ENCODE results near the gene C1QTNF8. TPM values are rescaled to one million over a fixed set of nuclear protein-coding genes. Genes with fewer than 3 reads are reported as not detected.
"Not testable (repeated sequence)": the region's sequence is repeated elsewhere in the genome, so short reads cannot be mapped to it uniquely, and the experiment has no call there.

C1QTNF8 gene
- polyA plus RNA-seq, 1 donor from 2014 or later = not detected

DNA sequence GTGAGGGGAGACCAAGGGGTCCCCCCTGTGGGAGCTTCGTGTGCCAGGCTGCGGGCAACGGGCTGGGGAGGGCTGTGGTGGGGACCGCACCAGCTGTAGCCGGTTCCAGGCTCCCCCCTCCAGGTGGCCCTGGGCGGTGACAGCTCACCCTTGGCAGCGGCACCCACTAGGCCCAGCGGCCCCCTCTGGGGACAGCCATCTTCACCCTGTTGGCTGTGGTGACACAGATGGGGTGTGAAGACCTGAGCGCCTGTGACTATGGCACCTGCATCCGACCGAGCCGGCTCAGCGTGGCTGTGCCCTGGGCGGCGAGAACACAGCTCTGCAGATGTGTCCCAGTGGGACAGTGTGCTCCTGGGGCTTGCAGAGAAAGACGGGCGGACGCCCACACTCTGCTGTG, 1.1 kb upstream of the C1QTNF8 start:
- Mint-ChIP-seq H3K36me3 (no peaks in the 10 kb centered on the region), H3K27ac (no peak overlapping the region), H3K4me1 (no peaks in the 10 kb centered on the region), H3K27me3 (peaks cover 7% of the 10 kb centered on the region), H3K9me3 (peaks cover 0 to 2% (median 0%) of the 10 kb centered on the region in 3 donors), H3K4me3 (no peak overlapping the region)

DNA sequence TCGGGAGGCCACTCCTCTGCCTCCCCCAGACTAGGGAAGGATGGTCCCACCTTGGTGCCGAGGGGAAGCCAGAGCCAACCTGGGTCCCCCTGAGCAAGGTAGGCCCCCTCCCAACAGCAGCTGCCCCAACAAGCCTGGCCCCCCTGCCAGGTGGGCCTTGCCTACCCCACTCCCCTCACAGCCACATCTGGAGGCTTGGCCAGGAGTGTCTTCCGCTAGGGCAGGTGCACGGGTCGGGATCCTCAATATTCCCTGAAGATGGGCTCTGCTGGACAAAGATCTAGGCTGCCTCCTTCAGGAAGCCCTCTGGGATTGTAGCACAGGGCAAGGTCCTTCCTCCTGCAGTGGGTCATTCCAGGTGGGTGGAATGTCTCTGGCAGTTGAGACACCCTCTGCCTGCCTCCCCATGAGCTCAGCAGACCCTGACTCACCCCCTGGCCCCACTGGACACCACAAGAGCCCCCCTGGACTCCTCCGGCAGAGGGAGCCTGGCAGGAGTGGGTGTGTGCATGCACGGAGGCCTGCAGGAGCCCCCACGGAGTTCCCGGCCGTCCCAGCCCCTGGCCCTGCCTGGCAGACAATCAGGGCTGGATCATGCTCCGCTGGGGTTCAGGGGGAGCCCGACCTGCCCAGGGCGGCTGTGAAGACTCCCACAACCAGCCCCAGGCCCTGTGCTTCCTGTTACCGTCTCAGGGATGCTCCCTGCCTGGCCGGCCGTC, 435 bp downstream of the C1QTNF8 start:
- H3K4me3 Mint-ChIP-seq = no peak overlapping the region
- H3K36me3 Mint-ChIP-seq = no peaks in the 10 kb centered on the region
- no peak overlapping the region for H3K27ac Mint-ChIP-seq
- H3K4me1 Mint-ChIP-seq = no peaks in the 10 kb centered on the region
- peaks cover 0 to 2% (median 0%) of the 10 kb centered on the region in 3 donors for H3K9me3 Mint-ChIP-seq
- H3K27me3 Mint-ChIP-seq = peaks cover 3% of the 10 kb centered on the region

DNA sequence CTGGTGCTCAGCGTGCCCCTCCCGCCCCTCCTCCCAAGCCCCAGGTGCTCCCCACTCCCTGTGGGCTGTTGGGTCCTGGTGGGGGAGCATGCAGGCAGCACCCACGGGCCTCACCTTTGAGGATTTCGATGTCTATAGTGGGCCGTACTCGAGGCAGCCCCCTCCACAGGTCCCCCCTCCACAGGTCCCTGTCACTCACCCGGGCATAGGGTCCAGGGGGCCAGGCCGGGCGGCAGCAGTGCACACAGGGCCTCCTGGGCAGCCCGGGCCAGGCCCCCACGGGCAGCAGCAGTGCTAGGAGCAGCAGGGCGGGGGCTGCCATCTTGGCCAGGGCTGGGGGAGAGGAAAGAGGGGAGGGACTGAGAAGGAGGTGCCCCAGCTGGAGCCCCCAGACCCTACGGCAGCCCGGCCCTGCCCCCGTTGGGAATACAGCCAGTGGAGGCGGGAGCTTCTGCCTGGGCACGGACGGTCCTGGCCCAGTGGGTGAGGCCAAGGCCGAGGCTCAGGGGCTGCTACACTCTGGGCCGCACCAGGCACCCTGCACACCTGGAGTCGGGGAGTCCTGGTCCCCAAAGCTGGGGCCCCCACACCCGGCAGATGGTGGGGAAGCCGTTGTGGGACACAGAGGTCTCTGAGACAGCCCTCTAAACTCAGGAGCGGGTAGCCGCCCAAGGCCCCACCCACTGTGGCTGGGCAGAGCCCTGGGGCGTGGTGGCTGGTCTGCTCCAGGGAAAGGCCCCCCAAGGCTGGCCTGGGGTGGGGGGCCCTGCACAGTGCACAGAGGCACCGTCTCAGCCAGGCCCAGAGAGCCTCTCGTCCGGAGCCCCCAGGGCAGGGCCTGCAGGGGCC, 1.2 kb downstream of the C1QTNF8 start:
- Mint-ChIP-seq H3K36me3 (no peaks in the 10 kb centered on the region), H3K4me3 (no peak overlapping the region), H3K4me1 (no peaks in the 10 kb centered on the region), H3K9me3 (peaks cover 0 to 2% (median 0%) of the 10 kb centered on the region in 3 donors), H3K27ac (no peak overlapping the region), H3K27me3 (peaks cover 3% of the 10 kb centered on the region)

GRCh38 chr16:1094124-1094479, 1.9 kb downstream of the C1QTNF8 start:
- Mint-ChIP-seq H3K27me3 (peaks cover 2% of the 10 kb centered on the region), H3K4me3 (peak overlapping the region in 1 of 4 donors; percentile 32), H3K4me1 (no peaks in the 10 kb centered on the region), H3K27ac (no peak overlapping the region), H3K36me3 (no peaks in the 10 kb centered on the region), H3K9me3 (peaks cover 0 to 2% (median 0%) of the 10 kb centered on the region in 3 donors)

DNA sequence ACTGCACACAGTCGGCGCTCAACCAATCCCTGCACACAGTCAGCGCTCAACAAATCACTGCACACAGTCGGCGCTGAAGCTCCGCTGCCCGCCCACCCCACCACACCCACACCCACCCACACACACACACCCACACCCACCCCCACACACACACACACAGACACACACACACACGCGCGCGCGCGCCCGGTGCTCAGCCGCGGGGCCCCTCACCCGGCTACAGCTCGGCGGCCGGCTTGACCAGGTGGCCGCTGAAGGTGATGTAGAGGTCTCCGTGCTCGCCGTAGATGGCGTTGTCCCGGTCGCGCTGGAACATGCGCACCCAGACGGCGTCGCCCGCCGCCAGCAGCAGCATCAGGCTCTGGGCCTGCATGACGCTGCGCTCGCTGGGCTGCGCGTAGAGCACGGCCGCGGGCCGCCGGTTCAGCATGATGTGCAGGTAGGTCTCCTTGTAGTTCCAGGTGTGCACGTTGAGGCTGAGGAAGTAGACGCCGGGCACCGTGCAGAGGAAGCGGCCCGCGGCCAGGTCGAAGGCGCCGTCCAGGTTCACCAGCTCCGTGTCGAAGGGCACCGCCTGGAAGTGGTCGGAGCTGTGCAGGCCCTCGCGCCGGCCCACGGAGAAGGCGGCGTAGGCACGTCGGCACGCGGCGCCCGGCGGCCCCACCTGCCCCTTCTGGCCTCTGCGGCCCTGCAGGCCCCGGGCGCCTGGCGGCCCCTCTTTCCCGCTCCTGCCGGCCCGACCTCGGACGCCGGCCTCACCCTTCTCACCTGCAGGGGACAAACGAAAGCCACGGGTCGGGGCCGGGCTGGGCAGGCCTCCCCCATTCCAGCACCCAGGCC, 2.5 kb downstream of the C1QTNF8 start:
- Mint-ChIP-seq H3K27ac (no peak overlapping the region), H3K36me3 (no peaks in the 10 kb centered on the region), H3K4me3 (peak overlapping the region in 1 of 4 donors; percentile 32), H3K27me3 (peaks cover 3% of the 10 kb centered on the region), H3K9me3 (peaks cover 0 to 2% (median 0%) of the 10 kb centered on the region in 3 donors), H3K4me1 (no peaks in the 10 kb centered on the region)

DNA sequence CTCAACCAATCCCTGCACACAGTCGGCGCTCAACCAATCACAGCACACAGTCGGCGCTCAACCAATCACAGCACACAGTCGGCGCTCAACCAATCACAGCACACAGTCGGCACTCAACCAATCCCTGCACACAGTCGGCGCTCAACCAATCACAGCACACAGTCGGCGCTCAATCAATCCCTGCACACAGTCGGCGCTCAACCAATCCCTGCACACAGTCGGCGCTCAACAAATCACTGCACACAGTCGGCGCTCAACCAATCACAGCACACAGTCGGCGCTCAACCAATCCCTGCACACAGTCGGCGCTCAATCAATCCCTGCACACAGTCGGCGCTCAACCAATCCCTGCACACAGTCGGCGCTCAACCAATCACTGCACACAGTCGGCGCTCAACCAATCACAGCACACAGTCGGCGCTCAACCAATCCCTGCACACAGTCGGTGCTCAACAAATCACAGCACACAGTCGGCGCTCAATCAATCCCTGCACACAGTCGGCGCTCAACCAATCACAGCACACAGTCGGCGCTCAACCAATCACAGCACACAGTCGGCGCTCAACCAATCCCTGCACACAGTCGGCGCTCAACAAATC, 3.3 kb downstream of the C1QTNF8 start:
- not testable (repeated sequence) for H3K4me3 Mint-ChIP-seq, H3K4me1 Mint-ChIP-seq, H3K9me3 Mint-ChIP-seq, H3K36me3 Mint-ChIP-seq, H3K27me3 Mint-ChIP-seq, H3K27ac Mint-ChIP-seq

DNA sequence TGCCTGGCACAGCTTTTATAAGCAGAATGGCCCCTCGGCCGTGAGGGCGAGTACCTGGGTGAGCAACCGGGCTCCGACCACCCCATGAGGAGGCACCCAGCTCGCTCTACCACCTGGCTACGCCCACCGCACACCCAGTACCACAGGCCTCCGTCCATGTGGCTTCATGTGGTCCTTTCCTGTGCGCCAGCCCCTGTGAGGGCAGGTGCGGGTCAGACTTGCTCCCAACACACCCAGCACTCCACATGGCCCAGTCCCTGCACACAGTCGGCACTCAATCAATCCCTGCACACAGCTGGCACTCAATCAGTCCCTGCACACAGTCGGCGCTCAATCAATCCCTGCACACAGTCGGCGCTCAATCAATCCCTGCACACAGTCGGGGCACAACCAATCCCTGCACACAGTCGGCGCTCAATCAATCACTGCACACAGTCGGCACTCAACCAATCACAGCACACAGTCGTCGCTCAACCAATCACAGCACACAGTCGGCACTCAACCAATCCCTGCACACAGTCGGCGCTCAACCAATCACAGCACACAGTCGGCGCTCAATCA, 4.0 kb downstream of the C1QTNF8 start:
- Mint-ChIP-seq H3K36me3 (no peaks in the 10 kb centered on the region), H3K4me3 (no peak overlapping the region), H3K27ac (no peak overlapping the region), H3K9me3 (peaks cover 0 to 2% (median 0%) of the 10 kb centered on the region in 3 donors), H3K27me3 (peaks cover 3% of the 10 kb centered on the region), H3K4me1 (no peaks in the 10 kb centered on the region)

DNA sequence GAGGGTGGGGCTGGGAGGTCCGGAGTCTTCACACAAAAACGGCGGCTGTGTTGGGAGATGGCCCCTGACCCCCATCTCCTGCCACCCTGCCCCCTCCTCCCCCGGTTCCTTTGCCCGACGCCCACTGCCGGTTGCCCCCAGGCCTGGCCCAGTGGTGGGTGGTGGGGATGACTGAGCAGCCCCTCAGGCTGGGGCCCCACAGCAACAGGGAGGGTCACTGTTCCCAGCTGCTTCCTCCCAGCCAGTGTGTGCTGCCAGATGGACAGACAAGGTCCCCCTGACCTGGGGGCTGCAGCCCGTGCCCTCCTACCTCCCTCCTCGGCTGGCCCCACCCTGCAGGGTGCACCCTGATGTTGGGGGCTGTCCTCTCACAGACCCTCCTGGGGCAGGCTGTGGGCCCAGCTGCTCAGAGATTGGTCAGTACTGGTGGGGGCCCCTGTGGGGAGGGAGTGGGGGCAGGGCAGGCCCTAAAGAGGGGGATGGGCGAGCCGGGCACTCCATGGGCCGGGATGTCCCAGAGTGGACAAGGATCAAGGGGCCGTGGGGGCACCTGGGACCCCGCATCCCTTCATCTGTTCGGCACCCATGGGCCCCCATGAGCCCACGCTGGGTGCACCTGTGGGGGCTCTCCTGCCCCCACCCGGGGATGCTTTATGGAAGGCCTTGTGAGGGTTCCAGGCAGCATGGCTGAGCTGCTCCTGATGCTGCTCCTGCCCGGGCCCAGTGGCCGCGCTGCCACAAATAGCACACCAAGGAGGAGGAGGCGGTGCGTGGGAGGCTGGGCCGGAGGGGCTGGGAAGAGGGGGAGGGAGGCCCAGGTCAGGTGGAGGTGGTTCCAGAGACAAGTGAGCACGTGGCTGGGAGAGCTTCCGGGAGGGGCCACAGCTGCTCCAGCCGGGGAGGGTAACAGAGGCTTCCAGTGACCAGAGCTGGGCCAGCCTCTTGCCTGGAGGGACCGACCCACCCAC, 5.1 kb downstream of the C1QTNF8 start:
- Mint-ChIP-seq H3K27me3 (peaks cover 7% of the 10 kb centered on the region), H3K36me3 (no peaks in the 10 kb centered on the region), H3K9me3 (peaks cover 0 to 3% (median 0%) of the 10 kb centered on the region in 3 donors), H3K4me3 (no peak overlapping the region), H3K4me1 (no peaks in the 10 kb centered on the region), H3K27ac (no peak overlapping the region)

DNA sequence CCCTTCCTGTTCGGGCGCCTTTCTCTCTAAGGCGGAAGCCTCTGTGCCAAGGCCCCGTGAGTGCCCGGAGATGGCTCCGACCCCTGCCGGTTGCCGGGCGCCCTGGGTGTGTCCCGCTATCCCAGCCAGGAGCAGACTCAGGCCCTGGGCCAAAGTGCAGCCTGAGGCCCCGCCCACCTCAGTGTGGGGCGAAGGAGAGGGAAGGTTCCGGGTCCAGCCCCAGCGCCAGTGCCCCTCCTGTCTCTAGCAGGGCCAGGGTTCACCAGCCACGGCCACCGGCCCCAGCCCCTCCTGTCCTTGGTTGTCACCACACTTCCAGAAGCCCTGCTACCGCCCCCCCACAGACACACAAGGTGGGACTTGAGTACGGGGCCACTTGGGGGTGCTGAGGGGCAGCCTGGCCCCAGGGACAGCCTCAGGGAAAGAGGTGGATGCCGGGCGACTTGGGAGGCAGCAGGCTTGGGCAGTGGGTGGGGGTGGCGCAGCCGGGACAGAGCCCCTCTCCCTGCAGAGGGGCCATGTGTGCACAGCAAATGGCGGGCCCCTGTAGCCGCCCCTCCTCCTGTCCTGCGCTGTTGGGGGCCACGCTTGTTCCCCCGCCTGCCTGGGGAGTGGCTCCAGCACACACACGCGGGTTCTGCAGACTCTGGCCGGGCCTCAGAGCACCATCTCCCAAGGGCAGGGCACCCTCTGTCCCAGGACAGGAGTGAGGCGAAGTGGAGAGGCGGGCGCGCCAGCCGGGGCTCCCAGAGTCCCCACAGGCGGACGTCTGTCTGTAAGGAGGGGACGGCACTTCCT, 6.0 kb downstream of the C1QTNF8 start:
- no peak overlapping the region for H3K4me3 Mint-ChIP-seq
- H3K27ac Mint-ChIP-seq = no peak overlapping the region
- H3K4me1 Mint-ChIP-seq = no peaks in the 10 kb centered on the region

DNA sequence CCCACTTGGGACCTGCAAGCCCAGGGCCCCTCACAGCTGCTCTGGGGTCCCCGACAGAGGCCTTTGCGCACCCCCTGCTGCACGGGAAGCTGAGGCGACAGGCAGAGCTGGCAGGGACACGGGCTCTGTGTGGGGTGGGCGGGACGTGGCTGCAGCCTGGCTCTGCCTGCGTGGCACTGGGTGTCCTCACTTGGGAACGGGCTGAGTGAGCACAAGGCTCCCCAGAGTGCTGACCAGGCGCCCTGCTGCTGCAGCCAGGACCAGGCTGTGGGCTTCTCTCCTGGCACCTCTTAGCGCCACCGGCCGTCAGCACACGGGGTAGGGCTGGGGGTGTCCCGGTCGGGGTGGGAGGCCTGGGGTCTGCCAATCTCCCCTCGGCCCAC, 6.6 kb downstream of the C1QTNF8 start:
- H3K4me3 Mint-ChIP-seq = no peak overlapping the region
- H3K4me1 Mint-ChIP-seq = no peaks in the 10 kb centered on the region
- peaks cover 10% of the 10 kb centered on the region for H3K27me3 Mint-ChIP-seq
- H3K9me3 Mint-ChIP-seq = peaks cover 7 to 8% (median 8%) of the 10 kb centered on the region in 3 donors
- no peak overlapping the region for H3K27ac Mint-ChIP-seq
- no peaks in the 10 kb centered on the region for H3K36me3 Mint-ChIP-seq

More for the DNA sequence above, 6.0 kb downstream of the C1QTNF8 start:
- peaks cover 6 to 7% (median 7%) of the 10 kb centered on the region in 3 donors for H3K9me3 Mint-ChIP-seq
- H3K36me3 Mint-ChIP-seq = no peaks in the 10 kb centered on the region
- H3K27me3 Mint-ChIP-seq = peaks cover 9% of the 10 kb centered on the region

DNA sequence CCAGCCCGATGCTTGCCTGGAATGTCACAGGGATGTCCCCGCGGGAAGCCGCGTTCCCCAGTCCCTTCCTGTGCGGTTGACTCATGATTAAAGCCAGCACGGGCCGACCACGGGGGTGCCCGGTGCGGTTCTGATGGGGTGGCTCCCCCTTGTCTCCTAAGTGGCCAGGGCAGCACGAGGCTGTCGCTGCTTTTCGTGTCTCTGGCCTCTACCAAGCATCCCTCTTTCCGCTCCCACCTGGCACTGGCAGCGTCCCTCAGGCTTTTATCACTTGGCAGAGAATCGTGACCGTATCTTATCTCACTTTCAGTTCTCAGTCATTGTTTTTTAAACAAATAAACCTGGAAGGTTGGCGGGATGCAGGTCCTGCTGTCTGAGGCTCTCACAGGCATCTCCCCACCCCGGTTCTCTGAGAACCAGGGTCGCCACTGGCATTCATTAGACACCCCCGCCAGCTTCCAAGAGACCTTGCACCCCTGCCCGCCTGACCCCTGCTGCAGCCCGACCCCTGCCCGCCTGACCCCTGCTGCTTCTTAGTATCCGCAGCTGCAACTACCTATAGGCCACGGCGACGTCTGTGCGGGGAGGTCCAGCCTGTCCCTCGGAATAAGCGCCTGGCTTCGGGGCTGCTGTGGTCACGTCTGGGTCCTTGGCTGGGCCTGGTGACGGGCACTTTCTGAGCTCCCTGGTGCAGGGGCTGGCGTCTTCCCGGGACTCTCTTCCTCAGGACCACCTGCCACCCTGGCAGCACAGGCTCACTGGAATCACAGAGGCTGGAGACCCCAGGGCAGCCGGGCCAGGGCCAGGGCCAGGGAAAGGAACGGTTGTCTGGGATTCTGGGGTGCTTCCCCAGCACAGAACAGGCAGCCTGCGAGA, 7.5 kb downstream of the C1QTNF8 start:
- Mint-ChIP-seq H3K9me3 (peaks cover 7 to 8% (median 8%) of the 10 kb centered on the region in 3 donors), H3K4me1 (no peaks in the 10 kb centered on the region), H3K27ac (no peak overlapping the region), H3K27me3 (peaks cover 10% of the 10 kb centered on the region), H3K36me3 (no peaks in the 10 kb centered on the region), H3K4me3 (peak overlapping the region in 1 of 4 donors; percentile 49)

DNA sequence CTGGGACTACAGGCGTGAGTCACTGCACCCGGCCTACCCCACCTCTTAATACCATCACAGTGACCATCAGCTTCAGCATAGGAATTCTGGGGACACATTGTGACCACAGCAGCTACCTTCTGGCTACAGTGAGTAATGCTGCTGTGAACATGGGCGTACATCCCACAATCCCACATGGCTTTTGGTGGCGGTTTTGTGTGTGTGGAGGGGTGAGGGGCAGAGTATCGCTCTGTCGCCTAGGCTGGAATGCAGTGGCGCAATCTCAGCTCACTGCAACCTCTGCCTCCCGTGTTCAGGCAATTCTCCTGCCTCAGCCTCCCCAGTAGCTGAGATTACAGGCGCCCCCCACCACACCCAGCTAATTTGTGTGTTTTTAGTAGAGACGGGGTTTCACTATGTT, 9.6 kb downstream of the C1QTNF8 start:
- H3K27ac Mint-ChIP-seq, H3K4me3 Mint-ChIP-seq, H3K36me3 Mint-ChIP-seq, H3K9me3 Mint-ChIP-seq, H3K4me1 Mint-ChIP-seq: not testable (repeated sequence)
- H3K27me3 Mint-ChIP-seq = peaks cover 18% of the 10 kb centered on the region
